GM18909 (cell line): Measurements from ENCODE around the gene PRPF31.

Source experiments
- ATAC-seq: cut with Tn5 transposase; IDR thresholded peaks from one replicate; pipeline ENCODE4 v1.9.1; 2021; ENCODE audit warnings: mild to moderate bottlenecking; ENCODE audit not compliant: unreplicated experiment, poor library complexity

PRPF31 gene

GRCh38 chr19:54138489-54139256, 23.1 kb downstream of the PRPF31 start:
- ATAC-seq, result no peak

DNA sequence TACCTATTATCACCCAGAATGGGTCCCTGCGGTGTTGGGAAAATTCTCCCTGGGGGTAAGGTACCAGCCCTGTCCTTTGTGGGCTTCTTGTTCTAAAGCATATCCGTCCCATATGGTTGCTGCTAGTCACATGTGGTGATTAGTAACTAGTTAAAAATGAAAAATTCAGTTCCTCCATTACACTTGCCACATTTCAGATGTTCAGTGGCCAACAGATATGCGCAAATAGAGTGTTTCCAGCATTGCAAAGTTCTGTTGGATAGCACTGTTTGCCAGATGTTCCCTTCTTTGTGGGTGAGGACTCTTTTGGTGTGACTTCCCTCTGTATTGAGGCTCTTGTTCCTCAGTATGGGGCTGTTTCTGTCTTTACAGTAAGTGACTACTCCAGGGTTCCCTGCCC, 25.8 kb downstream of the PRPF31 start:
- no peak for ATAC-seq

DNA sequence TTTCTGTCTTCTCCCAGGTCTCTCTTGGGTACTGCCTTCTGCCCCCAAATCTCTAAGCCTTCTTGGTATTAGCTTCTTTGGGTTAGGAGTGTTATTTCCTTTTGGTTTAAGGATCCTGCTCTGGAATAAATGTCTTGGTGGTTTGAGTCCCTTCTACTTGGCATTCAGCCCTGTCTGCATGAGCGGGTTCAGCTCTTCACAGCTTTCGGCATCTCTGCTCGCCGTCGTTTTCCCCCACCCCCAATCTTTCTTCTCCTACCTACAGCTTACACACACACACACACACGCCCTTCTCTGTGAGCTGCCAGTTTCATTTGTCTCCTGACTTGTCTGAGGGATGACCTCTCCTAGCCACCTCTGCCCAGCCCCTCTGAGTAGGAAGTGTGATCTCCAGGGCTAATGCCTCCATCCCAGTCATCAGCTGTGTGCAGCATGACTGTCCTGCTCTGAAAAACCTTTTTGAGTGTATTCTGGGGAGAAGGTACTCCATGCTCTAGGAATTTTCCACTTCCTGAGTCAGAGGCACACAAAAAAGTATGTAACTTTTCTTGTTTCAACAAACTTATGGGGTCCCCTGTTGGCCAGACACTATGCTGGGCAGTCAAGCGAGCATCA, 26.7 kb downstream of the PRPF31 start:
- ATAC-seq, result no peak

- no peak for ATAC-seq
These were observed 30.1 kb downstream of the PRPF31 start for GRCh38 chr19:54145541-54146158.

DNA sequence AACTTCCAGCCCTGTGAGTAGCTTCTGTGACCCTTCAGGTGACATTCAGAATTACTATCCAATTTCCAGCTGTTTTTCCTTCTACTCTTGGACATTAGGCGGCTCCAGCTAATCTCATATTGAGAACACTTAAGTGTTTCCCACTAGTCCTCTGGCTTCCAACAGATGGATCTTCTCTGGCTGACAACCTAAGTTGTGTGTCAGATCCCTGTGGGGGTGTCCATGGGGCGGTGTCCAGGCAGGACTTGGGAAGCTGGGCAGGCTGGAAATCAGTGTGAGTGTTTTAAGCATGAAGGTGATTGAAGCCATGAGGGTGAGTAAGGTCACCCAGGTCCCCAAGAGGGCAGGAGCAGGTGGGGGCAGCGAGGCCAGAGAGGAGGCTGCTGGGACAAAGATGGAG, 32.1 kb downstream of the PRPF31 start:
- ATAC-seq, result no peak

DNA sequence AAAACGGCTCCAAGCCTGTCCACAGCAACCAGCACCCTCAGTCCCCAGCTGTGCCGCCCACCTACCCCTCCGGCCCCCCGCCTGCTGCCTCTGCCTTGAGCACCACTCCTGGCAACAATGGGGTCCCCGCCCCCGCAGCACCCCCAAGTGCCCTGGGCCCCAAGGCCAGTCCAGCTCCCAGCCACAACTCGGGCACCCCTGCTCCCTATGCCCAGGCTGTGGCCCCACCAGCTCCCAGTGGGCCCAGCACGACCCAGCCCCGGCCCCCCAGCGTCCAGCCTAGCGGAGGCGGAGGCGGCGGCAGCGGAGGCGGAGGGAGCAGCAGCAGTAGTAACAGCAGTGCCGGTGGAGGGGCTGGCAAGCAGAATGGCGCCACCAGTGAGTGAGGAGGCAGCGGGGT, 32.6 kb downstream of the PRPF31 start:
- ATAC-seq, result no peak

DNA sequence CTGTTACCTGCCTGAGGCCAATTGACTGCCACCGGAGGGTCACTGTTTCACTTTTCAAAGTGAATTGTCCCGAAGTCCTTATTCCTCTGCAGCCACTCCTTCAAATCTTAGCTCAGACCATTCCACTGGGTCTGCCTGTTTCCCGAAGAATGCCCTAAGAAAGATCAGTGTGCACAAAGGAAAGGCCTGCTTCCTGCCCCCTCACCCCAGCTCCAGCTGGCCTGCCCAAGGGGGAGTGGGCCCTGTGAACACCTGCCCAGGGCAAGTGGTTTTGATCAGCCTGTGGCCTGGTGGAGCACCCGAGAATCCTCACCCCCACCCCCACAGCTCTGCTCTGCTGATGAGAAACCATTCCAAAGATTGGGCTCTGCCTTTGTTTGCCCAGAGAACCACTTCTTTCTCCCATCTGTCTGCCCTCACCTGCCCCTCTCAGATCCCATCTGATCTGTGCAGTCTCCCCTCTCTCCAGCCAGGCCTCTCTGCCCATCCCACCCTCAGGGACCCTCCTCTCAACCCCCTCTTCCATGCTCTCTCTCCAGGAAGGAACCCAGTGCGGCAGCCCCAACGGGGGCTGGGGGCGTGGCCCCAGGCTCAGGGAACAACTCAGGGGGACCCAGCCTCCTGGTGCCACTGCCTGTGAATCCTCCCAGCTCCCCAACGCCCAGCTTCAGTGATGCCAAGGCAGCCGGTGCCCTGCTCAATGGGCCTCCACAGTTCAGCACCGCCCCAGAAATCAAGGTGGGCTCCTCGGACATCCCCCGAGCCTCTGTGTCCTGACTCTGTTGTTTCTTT, 33.7 kb downstream of the PRPF31 start:
- no peak for ATAC-seq

DNA sequence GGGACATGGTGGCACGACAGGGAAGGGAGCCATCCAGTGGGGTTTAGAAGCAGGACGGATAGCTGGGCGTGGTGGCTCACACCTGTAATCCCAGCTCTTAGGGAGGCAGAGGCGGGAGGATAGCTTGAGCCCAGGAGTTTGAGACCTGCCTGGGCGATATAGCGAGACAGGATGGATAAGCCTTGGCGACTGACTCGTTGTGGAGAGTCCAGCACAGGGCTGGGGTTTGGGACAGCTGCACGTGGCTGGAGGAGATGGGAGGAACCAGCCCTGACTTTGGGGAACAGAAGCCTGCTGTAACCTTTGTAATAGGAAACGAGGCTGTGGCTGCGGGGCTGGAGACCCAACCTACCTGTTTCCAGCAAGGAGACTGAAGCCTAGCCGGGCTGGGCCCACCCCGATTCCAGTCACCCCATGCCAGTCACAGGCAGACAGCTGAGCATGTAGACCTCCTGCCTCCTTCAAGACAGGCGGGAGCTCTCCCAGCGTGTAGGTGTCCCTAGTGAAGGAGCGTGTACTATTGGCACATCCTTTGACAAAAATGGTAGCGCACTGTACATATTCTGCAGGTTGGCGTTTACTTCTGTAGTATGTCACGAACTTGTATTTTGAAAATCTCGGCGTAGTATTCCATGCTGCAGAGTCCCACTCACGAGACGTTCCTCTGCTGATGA, 35.9 kb downstream of the PRPF31 start:
- ATAC-seq, result no peak

- no peak for ATAC-seq
These were observed 36.7 kb downstream of the PRPF31 start for GRCh38 chr19:54152267-54152666.

DNA sequence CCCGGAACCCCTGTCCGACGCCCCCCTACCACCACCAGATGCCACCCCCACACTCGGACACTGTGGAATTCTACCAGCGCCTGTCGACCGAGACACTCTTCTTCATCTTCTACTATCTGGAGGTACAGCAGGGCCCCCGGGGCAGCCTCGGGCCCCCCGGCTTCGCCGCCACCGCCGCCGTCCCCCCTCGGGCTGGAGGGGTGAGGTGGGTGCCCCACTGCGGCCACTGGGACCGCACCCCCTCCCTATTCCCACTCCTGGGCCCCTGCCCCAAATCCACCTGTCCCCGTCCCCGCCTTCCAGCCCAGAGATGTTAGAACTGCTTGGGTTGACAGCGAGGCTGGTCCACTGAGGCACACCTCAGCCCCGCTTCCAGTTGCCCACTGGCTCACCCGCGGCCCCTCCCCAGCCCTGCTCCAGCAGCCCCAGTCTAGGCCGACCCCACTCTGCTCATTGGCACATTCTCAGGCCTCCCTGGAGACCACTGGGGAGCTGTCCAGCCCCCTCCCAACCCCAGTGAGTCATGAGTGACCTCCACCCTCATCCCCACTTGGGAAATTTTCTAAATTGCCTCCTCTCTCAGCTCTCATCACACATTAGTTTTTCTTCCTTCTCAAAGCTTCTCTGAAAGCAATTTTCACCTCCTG, 37.4 kb downstream of the PRPF31 start:
- no peak for ATAC-seq

- ATAC-seq, result no peak
These were observed 38.3 kb downstream of the PRPF31 start for GRCh38 chr19:54153731-54154326.

DNA sequence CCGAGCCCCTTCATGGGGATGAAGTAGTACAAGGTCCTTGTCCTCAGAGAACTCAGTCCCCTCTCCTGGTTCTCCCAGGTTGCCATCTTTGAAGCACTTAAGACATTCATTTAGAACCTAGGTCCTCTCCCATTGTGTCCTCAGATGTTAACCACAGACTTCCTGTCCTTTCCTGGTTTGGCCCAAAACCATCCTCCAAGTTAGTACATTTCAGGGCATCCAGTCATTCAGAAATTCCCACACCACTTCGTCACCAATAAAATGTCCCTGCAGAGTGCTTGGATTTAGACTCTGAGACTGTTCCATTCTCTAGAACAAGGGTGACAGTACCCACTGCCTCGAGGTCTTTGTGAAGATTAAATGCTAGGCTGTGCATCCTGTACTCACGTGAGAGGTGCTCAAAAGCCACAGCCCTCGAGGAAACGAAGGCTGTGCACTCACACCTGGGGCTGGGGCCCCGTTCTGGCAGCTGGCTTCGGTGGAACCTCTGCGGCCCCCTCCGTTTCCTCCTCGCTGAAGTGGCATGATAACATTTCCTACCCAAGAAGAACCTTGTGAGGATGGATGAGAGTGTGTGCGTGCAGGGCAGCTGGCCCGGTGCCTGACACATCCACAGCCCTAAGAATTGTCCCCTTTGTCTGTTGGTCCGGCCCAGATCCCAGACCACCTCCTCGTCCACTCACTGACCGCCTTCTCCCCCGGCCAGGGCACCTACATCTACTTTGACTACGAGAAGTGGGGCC, 39.2 kb downstream of the PRPF31 start:
- ATAC-seq, result no peak

DNA sequence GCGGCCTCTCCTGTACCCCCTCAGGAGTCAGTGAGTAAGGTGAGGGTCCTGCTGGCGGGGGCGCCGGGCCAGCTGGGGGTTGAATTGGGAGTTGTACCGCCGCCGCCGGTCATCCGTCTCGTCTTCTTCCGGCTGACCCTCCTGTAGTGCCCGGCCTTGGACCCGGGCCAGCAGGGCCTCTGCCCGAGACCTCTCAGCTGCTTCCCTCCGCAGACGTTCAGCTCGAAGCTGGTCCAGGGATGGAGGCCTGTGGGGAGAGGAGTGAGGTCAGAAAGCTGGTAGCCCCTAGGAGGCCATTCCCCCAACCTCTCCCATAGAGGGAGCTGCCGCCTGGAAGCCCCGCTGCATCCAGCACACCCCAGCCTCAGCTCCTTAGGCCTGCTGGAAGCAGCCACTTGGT, 40.1 kb downstream of the PRPF31 start:
- ATAC-seq, result no peak

GRCh38 chr19:54156490-54156889, 40.9 kb downstream of the PRPF31 start:
- no peak for ATAC-seq

DNA sequence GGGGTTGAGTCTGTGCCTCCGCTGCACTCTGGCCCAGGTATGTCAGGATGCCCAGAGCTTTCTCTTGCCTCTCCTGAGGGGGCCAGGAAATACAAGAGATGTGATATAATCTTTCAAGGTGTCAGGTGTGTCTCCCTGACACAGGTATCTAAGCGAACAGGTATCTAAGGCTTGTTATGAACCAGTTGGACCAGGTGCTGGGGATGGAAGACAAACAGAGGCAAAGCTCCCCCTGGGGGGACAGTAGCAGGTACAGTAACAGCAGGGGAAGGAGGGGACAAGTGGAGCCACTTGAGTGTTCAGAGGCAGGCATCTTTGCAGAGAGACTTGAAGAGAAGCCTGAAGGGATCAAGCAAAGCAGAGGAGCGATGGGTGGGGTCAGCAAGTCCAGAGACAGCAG, 41.4 kb downstream of the PRPF31 start:
- no peak for ATAC-seq

DNA sequence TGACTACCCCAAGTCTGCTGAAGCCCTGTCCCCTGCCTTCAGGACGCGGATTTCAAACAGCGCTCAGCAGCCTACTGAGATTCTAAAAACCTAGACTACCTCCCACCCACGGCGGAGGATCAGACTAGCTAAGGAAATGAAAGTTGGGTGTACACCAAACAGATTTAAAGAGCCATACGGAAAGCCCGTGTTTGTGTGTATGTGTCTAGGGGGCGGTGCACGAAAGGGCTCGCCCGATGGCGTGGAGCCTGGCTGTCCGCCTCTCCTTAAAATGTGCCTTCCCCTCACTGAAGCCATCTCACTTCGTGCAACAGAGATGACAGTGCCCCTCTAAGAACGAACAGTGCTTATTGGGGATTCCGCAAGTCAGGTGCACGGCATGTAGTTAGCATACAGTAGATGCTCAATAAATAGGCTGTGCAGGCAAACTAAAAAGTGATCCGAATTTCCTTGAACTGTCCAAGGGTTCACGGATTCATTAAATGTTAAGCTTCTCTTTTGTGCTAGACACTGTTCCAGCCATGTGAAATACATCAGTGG, 43.3 kb downstream of the PRPF31 start:
- ATAC-seq, result no peak

DNA sequence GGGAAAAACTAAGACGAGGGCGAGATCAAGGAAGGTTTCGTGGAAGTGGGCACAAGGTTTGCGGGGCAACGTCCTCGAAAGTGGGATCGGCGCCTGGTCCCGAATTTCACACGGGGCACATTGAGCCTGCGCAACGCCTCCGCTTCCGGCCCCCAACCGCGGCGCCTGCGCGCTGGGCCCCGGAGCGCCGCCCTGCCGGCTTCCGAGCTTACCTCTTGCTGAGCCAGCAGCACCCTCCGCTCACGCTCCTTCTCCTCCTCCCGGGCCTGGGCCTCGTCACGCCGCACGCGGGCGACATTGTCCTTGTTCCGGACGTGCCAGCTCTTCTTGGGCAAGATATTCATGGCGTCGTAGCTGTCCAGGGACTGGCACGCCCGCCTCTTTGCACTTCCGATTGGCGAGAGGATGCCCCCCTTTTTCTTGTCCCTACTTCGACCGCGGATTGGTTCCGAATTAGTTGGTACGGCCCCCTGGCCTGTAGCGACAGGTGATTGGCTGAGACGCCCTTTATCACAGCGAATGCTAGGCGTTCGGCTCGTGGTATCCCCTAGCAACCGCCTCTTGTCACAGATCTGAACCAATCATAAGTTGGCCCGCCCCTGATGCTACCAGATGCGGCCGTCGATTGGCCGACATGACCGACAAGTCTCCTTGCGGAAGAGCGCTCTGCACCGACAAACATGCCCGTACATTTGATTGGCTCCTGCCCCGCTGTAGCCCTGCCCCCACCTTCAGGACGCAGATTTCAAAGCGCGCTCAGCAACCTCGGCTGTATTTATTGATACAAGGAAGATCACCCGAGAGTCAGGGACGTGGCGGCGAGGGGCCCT, 44.0 kb downstream of the PRPF31 start, which contains the start of gene LENG1:
Gene LENG1 (minus strand): TSS at position 370 of the 830 bp plus-strand sequence. CDS start 26 bp downstream, at position 344.
- ATAC-seq, result peak; percentile 93
